ENCODE measurements around the gene NTRK1.

Gene NTRK1

GRCh38 chr1:156860628-156861423, at the start of gene NTRK1:
NTRK1 (plus strand) TSS chr1:156860865; CDS start chr1:156860935, 70 bp downstream.
- no peak for FAIRE-seq
- peak; percentile 96 for DNase-seq (ENCODE audit: insufficient read length, low spot score)

GRCh38 chr1:156811168-156811567, 49.5 kb upstream of the NTRK1 start:
- no peak for FAIRE-seq

More at GRCh38 chr1:156860628-156861423, at the start of gene NTRK1:
- TF ChIP-seq CTCF (IDR thresholded peaks at IDR 0.05; ENCODE audit: insufficient read depth, missing control alignments): no peak

GRCh38 chr1:156812293-156812990, 48.2 kb upstream of the NTRK1 start:
- TF ChIP-seq CTCF (IDR thresholded peaks at IDR 0.05; ENCODE audit: insufficient read depth, missing control alignments): no peak
- FAIRE-seq: no peak
- no peak for DNase-seq (ENCODE audit: insufficient read length, low spot score)

More at GRCh38 chr1:156811168-156811567, 49.5 kb upstream of the NTRK1 start:
- DNase-seq (ENCODE audit: insufficient read length, low spot score): no peak
- no peak for TF ChIP-seq CTCF (IDR thresholded peaks at IDR 0.05; ENCODE audit: insufficient read depth, missing control alignments)

GRCh38 chr1:156813298-156813697, 47.4 kb upstream of the NTRK1 start:
- no peak for FAIRE-seq
- no peak for DNase-seq (ENCODE audit: insufficient read length, low spot score)
- TF ChIP-seq CTCF (IDR thresholded peaks at IDR 0.05; ENCODE audit: insufficient read depth, missing control alignments): no peak

GRCh38 chr1:156813750-156814570, 46.7 kb upstream of the NTRK1 start:
- FAIRE-seq: no peak
- TF ChIP-seq CTCF (IDR thresholded peaks at IDR 0.05; ENCODE audit: insufficient read depth, missing control alignments): peak; percentile 61
- peak; percentile 91 for DNase-seq (ENCODE audit: insufficient read length, low spot score)

GRCh38 chr1:156814571-156815260, 45.9 kb upstream of the NTRK1 start:
- no peak for DNase-seq (ENCODE audit: insufficient read length, low spot score)
- no peak for FAIRE-seq
- no peak for TF ChIP-seq CTCF (IDR thresholded peaks at IDR 0.05; ENCODE audit: insufficient read depth, missing control alignments)
